AG04450 (cell line): ENCODE measurements around the gene HTATSF1. TPM values are rescaled to one million over a fixed set of nuclear protein-coding genes. Genes with fewer than 3 reads are reported as not detected.

Source experiments
- CTCF ChIA-PET: fragments of 300-600, 350-600 bp; formaldehyde crosslinking; extraction: SDS; loops from one replicate; lab custom pipeline; 2022; ENCODE audit warnings: antibody characterized with exemption, inconsistent platforms; lab: Charles Lee
- POLR2A ChIA-PET: fragments of 350-600 bp; formaldehyde crosslinking; extraction: SDS; loops from one replicate; lab custom pipeline; 2021; ENCODE audit warnings: antibody characterized with exemption, inconsistent platforms; lab: Yijun Ruan, JAX
- DNase-seq: peaks from one replicate; pipeline ENCODE4 v3.0.0-alpha.2; 2011; ENCODE audit warnings: low read depth, low spot score
- H3K27ac ChIP-seq: one replicate; pipeline ENCODE4 v1.5.1; 2012; ENCODE audit warnings: low read depth, low read length, control low read depth
- H3K27me3 ChIP-seq: one replicate; pipeline ENCODE4 v1.6.0; 2012; ENCODE audit warnings: low read length; ENCODE audit not compliant: control insufficient read depth, insufficient read depth
- H3K4me3 ChIP-seq: 2 replicates; pipeline ENCODE4 v1.5.1; 2011; ENCODE audit warnings: mild to moderate bottlenecking, low read depth, low read length, control low read depth
- H3K9me3 ChIP-seq: 2 replicates; pipeline ENCODE4 v1.5.1; 2012; ENCODE audit warnings: low read length; ENCODE audit not compliant: control insufficient read depth, insufficient read depth
- CTCF ChIP-seq: IDR thresholded peaks from 2 replicates; pipeline ENCODE4 v1.5.1; 2011; ENCODE audit warnings: low read depth, low read length, control low read depth, inconsistent platforms
- polyA plus RNA-seq: library from polyadenylated mRNA; depleted of rRNA; stranded (reverse); fragments of >200 nt; gene quantifications from 2 replicates; pipeline ENCODE4 v1.2.3, GENCODE V29; 2011

HTATSF1 gene
- polyA plus RNA-seq, 1 experiment, result 1.8 TPM

- POLR2A ChIA-PET, result no interaction called here
- Histone ChIP-seq H3K27me3 (no peaks in the 10 kb centered on the region), H3K4me3 (no peak overlapping the region), H3K27ac (no peak overlapping the region), H3K9me3 (no peaks in the 10 kb centered on the region)
- CTCF ChIA-PET, result no interaction called here
- no peak for DNase-seq
- TF ChIP-seq CTCF, result no peak
Observed at GRCh38 chrX:136523770-136524169, 26.4 kb downstream of the HTATSF1 start.

DNA sequence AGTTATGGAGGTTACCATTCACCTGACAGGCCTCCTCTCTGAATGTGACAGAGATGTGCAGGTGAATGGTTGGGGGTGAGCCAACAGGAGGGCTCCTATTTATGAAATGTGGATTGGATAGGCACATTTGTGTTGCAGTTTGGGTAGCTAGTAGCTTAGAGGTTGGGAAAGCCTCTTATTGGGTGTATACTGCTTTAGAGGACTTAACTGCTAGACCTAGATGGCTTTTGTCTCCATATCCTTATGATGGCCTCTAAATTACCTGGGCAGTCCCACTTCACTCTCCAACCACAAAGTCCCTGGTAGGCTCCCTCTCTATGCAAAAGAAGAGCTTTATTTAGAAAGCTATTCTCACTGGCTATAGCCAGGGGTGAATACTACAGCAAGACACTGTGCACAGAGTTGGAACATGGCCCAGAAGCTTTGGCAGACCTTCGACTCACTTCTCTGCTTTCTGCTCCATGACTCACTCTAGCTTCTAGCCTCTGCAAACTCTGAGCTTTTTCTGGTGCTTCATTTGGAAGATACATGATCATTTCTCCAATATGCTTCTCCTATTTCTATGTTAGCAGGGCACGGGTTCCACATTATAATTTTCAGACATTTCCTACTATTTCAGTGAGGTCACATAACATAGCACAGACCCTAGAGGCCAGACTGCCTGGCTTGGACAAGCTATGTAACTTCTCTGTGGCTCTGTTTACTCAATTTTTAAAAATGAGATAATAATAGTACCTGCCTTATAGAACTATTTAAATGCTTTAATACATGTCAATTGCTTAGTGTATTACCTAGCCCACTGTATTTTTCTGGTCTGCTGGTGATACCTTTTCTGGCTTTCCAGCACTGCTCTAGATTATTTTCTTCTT lies 28.6 kb downstream of the HTATSF1 start:
- ChIA-PET CTCF (interaction anchor here (1.9 kb wide), 1 partner anchor 52 kb away, joined by 5 read pairs; no protein-coding TSS in a partner anchor), POLR2A (interaction anchor here (1.2 kb wide), 1 partner anchor 29 kb away, joined by 5 read pairs; the partner anchor contains the start of gene HTATSF1)
- Histone ChIP-seq H3K27me3 (no peaks in the 10 kb centered on the region), H3K4me3 (no peak overlapping the region), H3K27ac (no peak overlapping the region), H3K9me3 (no peaks in the 10 kb centered on the region)
- DNase-seq, result peak; percentile 63
- no peak for TF ChIP-seq CTCF

DNA sequence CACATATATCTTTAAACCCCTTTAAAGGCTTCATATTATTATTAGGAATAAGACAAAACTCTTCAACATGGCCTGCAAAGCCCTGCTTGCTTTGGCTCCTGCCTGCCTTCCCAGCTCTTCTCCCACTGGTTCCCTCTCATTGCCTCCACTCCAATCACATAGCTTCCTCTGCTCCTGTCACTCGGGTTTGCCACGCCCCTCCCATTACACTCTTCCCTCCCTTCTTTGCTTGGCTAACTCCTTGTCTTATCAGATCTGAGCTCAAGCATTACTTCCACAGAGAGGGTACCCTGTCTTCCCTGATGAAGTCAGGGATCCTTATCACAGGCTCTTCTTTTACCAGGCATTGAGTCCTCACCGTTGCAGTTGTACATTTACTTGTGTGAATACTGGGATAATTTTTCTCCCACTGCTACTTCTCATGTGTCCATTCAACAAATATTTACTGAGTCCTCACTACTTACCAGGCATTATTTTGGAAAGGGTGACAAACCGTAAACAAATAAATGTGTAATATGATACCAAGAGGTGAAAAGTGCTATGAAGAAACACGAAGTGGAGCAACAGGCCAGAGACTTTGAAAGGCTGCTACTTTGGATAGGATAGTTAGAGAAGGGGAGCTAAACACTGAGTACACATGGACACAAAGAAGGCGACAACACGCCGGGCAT lies 31.4 kb downstream of the HTATSF1 start:
- no peak for TF ChIP-seq CTCF
- no peak overlapping the region for H3K4me3 ChIP-seq
- no peak for DNase-seq

GRCh38 chrX:136529795-136530194 lies 32.4 kb downstream of the HTATSF1 start:
- Histone ChIP-seq H3K27me3 (no peaks in the 10 kb centered on the region), H3K9me3 (no peaks in the 10 kb centered on the region), H3K27ac (no peak overlapping the region), H3K4me3 (no peak overlapping the region)
- POLR2A ChIA-PET, result no interaction called here
- DNase-seq, result no peak
- no peak for TF ChIP-seq CTCF
- CTCF ChIA-PET, result no interaction called here

More for the DNA sequence above, 31.4 kb downstream of the HTATSF1 start:
- Histone ChIP-seq H3K27me3 (no peaks in the 10 kb centered on the region), H3K27ac (no peak overlapping the region), H3K9me3 (no peaks in the 10 kb centered on the region)
- CTCF ChIA-PET, result no interaction called here
- POLR2A ChIA-PET, result no interaction called here

GRCh38 chrX:136531951-136532350 lies 34.6 kb downstream of the HTATSF1 start, which contains the start of gene VGLL1:
TSS of gene VGLL1 (plus strand) at chrX:136532215. CDS start at chrX:136536021, 3,806 bp downstream.
- ChIA-PET CTCF (interaction anchor here (0.6 kb wide), 1 partner anchor 204 kb away, joined by 3 read pairs; no protein-coding TSS in a partner anchor), POLR2A (no interaction called here)

More at GRCh38 chrX:136531951-136532350, 34.6 kb downstream of the HTATSF1 start, which contains the start of gene VGLL1:
- DNase-seq, result no peak
- H3K4me3 ChIP-seq, result no peak within 1 kb of the TSS
- no peak for TF ChIP-seq CTCF
- no peak within 1 kb of the TSS for H3K27ac ChIP-seq
- no peaks in the 10 kb centered on the region for H3K9me3 ChIP-seq
- H3K27me3 ChIP-seq, result no peaks in the 10 kb centered on the region
